Measurements from ENCODE around the gene KCNMA1. TPM values are rescaled to one million over a fixed set of nuclear protein-coding genes. Genes with fewer than 3 reads are reported as not detected.

KCNMA1 gene
- total and polyA plus RNA-seq, 10 of the 15 experiments (the other 5 are each of a cell fraction or from before 2014, with no cell fraction given) = 8.5 to 77.0 (median 21.3) TPM

- TF ChIP-seq ZNF622 (IDR thresholded peaks at IDR 0.05) (no peak), NFYA (IDR thresholded peaks at IDR 0.05; ENCODE audit: borderline replicate concordance, low read depth, low read length) (no peak), TCF12 (IDR thresholded peaks at IDR 0.05; ENCODE audit: low read depth, low read length) (no peak)
These were observed 735.9 kb downstream of the KCNMA1 start (continued) for GRCh38 chr10:76901701-76902100.

DNA sequence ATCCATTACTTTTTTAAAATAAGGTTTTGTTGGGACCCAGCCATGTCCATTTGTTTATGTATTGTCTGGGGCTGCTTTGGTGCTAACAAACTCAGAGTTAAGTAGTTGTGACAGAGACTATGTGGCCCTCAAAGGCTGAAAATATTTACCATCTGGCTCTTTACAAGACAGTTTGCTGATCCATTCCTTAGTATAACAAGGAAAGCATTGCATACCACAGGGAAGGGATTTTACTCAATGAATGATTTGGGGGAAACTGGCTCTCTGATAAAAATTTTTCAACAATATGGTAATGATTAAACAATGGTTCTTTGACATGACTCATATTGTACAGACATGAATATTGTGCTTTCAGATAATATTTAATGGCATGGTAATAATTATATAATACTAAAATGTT, 738.1 kb downstream of the KCNMA1 start:
- RAD21 ChIA-PET (ENCODE audit: unreplicated experiment) = interaction anchor here (0.6 kb wide), 1 partner anchor 1581 kb away, joined by 3 read pairs; no protein-coding TSS in a partner anchor
- CTCF ChIA-PET = interaction anchor here (1.2 kb wide), 1 partner anchor 11 kb away, joined by 3 read pairs; no protein-coding TSS in a partner anchor
- DNase-seq (ENCODE audit: low read depth, low spot score) = no peak
- FAIRE-seq = no peak
- no TSS peak for BruUV-seq (replicated peaks)
- in situ Hi-C loops (cut with MboI) (no loop called here), intact Hi-C loops (cut with micrococcal nuclease; ENCODE audit: unreplicated experiment) (no loop called here)
- no peaks in the 10 kb centered on the region for H3K36me3 ChIP-seq (ENCODE audit: control insufficient read depth in 2 of 2, insufficient read depth in 2 of 2, low read length in 1 of 2)
- H3K4me3 ChIP-seq = no peak overlapping the region
- no peaks in the 10 kb centered on the region for H3K9me3 ChIP-seq (replicated peaks; ENCODE audit: control insufficient read depth, insufficient read depth, low read length)
- no peaks in the 10 kb centered on the region for H3K4me1 ChIP-seq (ENCODE audit: control insufficient read depth, insufficient read depth, low read length)
- POLR2A ChIA-PET = no interaction called here
- H3K27me3 ChIP-seq (replicated peaks in 1 of 2; ENCODE audit: control insufficient read depth in 2 of 2, insufficient read depth in 2 of 2, low read length in 1 of 2) = no peaks in the 10 kb centered on the region
- no peak overlapping the region for H3K27ac ChIP-seq (ENCODE audit: control insufficient read depth, insufficient read depth)
- ATAC-seq = peak; percentile 36; the same call in 1 of the 3 replicates
- H3K79me2 ChIP-seq (ENCODE audit: control insufficient read depth, insufficient read depth, low read length) = no peaks in the 10 kb centered on the region
- no peak overlapping the region for H2AFZ ChIP-seq (ENCODE audit: control insufficient read depth, low read depth, low read length)
- H4K20me1 ChIP-seq (ENCODE audit: control insufficient read depth, insufficient read depth) = no peaks in the 10 kb centered on the region
- SMC1A ChIA-PET (ENCODE audit: uncharacterized antibody, unreplicated experiment) = interaction anchor here (0.7 kb wide), 1 partner anchor 1805 kb away, joined by 3 read pairs; no protein-coding TSS in a partner anchor
- no peak overlapping the region for H3K4me2 ChIP-seq (ENCODE audit: control insufficient read depth, insufficient read depth)
- H3K9ac ChIP-seq (ENCODE audit: control insufficient read depth, insufficient read depth, low read length) = no peak overlapping the region
- TF ChIP-seq TARDBP (IDR thresholded peaks at IDR 0.05; ENCODE audit: borderline replicate concordance) (no peak), SREBF2 (IDR thresholded peaks at IDR 0.05; ENCODE audit: low read length) (no peak), POU2F2 (IDR thresholded peaks at IDR 0.05; ENCODE audit: borderline replicate concordance, low read depth, low read length) (no peak), NBN (IDR thresholded peaks at IDR 0.05) (no peak), YY1 (IDR thresholded peaks at IDR 0.05; ENCODE audit: low read depth, low read length) (no peak), FOXK2 (IDR thresholded peaks at IDR 0.05) (no peak), MTA2 (IDR thresholded peaks at IDR 0.05; ENCODE audit: low read depth) (no peak), IKZF1 (conservative IDR thresholded peaks at IDR 0.05) (no peak), ATF3 (IDR thresholded peaks at IDR 0.05; ENCODE audit: borderline replicate concordance, extremely low read depth, low read depth, low read length) (no peak), NFIC (IDR thresholded peaks at IDR 0.05; ENCODE audit: low read depth, low read length) (no peak), MLLT1 (IDR thresholded peaks at IDR 0.05) (no peak)
- TF ChIP-seq, protein P1, sequence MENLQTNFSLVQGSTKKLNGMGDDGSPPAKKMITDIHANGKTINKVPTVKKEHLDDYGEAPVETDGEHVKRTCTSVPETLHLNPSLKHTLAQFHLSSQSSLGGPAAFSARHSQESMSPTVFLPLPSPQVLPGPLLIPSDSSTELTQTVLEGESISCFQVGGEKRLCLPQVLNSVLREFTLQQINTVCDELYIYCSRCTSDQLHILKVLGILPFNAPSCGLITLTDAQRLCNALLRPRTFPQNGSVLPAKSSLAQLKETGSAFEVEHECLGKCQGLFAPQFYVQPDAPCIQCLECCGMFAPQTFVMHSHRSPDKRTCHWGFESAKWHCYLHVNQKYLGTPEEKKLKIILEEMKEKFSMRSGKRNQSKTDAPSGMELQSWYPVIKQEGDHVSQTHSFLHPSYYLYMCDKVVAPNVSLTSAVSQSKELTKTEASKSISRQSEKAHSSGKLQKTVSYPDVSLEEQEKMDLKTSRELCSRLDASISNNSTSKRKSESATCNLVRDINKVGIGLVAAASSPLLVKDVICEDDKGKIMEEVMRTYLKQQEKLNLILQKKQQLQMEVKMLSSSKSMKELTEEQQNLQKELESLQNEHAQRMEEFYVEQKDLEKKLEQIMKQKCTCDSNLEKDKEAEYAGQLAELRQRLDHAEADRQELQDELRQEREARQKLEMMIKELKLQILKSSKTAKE (IDR thresholded peaks at IDR 0.05; ENCODE audit: low read depth, poor library complexity, severe bottlenecking) = no peak
